Calu3 (cell line): ENCODE measurements around the gene ZNF487. TPM values are rescaled to one million over a fixed set of nuclear protein-coding genes. Genes with fewer than 3 reads are reported as not detected.

Experiments
- BruUV-seq: library from RNA; stranded (reverse); fragments of 400-500 nt; replicated peaks from 2 replicates; lab custom pipeline; 2021; lab: Mats Ljungman, UMichigan
- CTCF ChIA-PET: fragments of 300-600 bp; sonication (Branson Sonifier 250); formaldehyde crosslinking; loops from one replicate; lab custom pipeline; 2022; ENCODE audit warnings: antibody characterized with exemption; lab: Charles Lee
- DNase-seq: peaks from one replicate; pipeline ENCODE4 v3.0.0; 2022
- H3K27ac Mint-ChIP-seq: one replicate; pipeline ENCODE4 v1.8.0; 2022; ENCODE audit warnings: mixed read lengths; ENCODE audit not compliant: unreplicated experiment
- H3K27me3 Mint-ChIP-seq: one replicate; pipeline ENCODE4 v1.8.0; 2022; ENCODE audit warnings: mixed read lengths; ENCODE audit not compliant: unreplicated experiment
- H3K36me3 Mint-ChIP-seq: one replicate; pipeline ENCODE4 v1.8.0; 2022; ENCODE audit warnings: mild to moderate bottlenecking, moderate library complexity, mixed read lengths; ENCODE audit not compliant: insufficient read depth, unreplicated experiment
- H3K4me1 Mint-ChIP-seq: one replicate; pipeline ENCODE4 v1.8.0; 2022; ENCODE audit warnings: mild to moderate bottlenecking, low read depth, mixed read lengths; ENCODE audit not compliant: unreplicated experiment
- H3K4me3 Mint-ChIP-seq: one replicate; pipeline ENCODE4 v1.8.0; 2022; ENCODE audit warnings: mild to moderate bottlenecking, low read depth, moderate library complexity, mixed read lengths; ENCODE audit not compliant: unreplicated experiment
- H3K9me3 Mint-ChIP-seq: one replicate; pipeline ENCODE4 v1.8.0; 2022; ENCODE audit warnings: low read depth, mixed read lengths; ENCODE audit not compliant: unreplicated experiment
- intact Hi-C: fragments of 100-400 bp; cut with micrococcal nuclease; formaldehyde crosslinking; loops from one replicate; pipeline ENCODE4 v1.10.0; 2022; ENCODE audit not compliant: unreplicated experiment
- total RNA-seq: library from RNA; stranded (reverse); gene quantifications from 2 replicates; pipeline ENCODE4 v1.2.3, GENCODE V29; 2022
- TF ChIP-seq, protein P1 (sequence below): fragments of 200-600 bp; IDR thresholded peaks from one replicate; pipeline ENCODE4 v1.8.0; 2022; ENCODE audit warnings: antibody characterized with exemption; ENCODE audit not compliant: unreplicated experiment

The ZNF487 gene
- total RNA-seq, 1 experiment from 2014 or later: 3.4 TPM

DNA sequence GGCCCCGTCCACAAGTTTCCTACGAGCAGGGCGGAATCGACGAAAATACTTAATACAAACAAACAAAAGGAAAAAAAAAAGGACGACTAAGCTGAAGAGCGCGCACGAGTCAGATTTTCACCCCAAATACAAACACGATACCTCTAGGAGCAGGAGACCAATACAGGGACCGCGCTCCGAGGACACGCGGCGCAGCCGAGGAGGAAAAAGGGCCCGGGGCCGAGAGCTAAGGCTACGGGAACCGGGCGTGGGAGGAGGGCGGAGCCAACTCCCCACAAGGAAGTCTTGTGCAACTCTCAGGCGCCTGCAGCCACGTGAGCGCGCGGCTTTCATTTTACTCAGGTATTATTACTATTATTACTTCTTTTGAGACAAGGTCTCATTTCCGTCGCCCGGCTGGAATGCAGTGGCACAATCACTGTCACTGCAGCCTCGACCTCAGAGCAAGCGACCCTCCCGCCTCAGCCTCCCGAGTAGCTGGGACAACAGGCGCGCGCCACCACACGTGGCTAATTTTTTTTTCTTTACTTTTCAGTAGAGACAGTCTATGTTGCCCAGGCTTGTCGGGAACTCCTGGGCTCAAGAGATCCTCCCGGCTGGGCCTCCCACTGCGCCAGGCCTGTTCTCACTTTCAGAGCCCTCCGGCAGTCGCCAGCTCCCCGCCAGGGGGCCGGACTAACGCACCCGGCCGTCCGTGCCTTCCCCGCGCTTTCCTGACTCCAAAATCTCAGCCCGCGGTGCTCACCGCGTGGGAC lies 29.2 kb upstream of the ZNF487 start:
- BruUV-seq: TSS peak; percentile 10
- intact Hi-C loops: no loop called here
- H3K27ac Mint-ChIP-seq: peak overlapping the region; percentile 86
- DNase-seq: peak; percentile 90
- TF ChIP-seq, protein P1, sequence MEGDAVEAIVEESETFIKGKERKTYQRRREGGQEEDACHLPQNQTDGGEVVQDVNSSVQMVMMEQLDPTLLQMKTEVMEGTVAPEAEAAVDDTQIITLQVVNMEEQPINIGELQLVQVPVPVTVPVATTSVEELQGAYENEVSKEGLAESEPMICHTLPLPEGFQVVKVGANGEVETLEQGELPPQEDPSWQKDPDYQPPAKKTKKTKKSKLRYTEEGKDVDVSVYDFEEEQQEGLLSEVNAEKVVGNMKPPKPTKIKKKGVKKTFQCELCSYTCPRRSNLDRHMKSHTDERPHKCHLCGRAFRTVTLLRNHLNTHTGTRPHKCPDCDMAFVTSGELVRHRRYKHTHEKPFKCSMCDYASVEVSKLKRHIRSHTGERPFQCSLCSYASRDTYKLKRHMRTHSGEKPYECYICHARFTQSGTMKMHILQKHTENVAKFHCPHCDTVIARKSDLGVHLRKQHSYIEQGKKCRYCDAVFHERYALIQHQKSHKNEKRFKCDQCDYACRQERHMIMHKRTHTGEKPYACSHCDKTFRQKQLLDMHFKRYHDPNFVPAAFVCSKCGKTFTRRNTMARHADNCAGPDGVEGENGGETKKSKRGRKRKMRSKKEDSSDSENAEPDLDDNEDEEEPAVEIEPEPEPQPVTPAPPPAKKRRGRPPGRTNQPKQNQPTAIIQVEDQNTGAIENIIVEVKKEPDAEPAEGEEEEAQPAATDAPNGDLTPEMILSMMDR: no peak
- CTCF ChIA-PET: interaction anchor here (0.7 to 1.3 kb wide), 2 partner anchors 17 to 894 kb away, joined by 3 read pairs; no protein-coding TSS in a partner anchor
- no peaks in the 10 kb centered on the region for H3K27me3 Mint-ChIP-seq
- H3K36me3 Mint-ChIP-seq: peaks cover 82% of the 10 kb centered on the region
- peak overlapping the region; percentile 76 for H3K4me3 Mint-ChIP-seq
- H3K4me1 Mint-ChIP-seq: peaks cover 32% of the 10 kb centered on the region
- no peaks in the 10 kb centered on the region for H3K9me3 Mint-ChIP-seq

DNA sequence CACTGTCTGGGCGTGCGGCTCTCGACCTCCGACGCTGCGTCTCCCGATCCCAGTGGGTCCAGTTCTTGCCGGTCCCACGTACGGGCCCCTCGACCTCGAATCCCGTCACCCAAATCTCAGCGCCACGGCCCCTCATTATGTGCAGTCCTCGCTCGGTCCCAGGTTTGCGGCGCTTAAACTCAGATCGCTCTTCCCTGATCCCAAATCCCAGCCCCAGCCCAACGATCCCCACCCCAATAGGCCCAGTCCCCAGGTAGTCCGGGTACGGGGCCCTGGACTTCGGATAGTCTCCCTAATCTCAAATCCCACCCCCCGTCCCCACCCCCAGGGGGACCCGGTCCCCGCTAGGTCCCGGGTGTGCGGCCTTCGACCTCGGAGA lies 28.6 kb upstream of the ZNF487 start:
- peaks cover 26% of the 10 kb centered on the region for H3K4me1 Mint-ChIP-seq
- no peaks in the 10 kb centered on the region for H3K27me3 Mint-ChIP-seq
- CTCF ChIA-PET: no interaction called here
- intact Hi-C loops: no loop called here
- BruUV-seq: no TSS peak
- peak overlapping the region; percentile 86 for H3K27ac Mint-ChIP-seq
- peak overlapping the region; percentile 76 for H3K4me3 Mint-ChIP-seq
- H3K36me3 Mint-ChIP-seq: peaks cover 76% of the 10 kb centered on the region
- H3K9me3 Mint-ChIP-seq: no peaks in the 10 kb centered on the region
- DNase-seq: no peak
- TF ChIP-seq, protein P1: no peak

DNA sequence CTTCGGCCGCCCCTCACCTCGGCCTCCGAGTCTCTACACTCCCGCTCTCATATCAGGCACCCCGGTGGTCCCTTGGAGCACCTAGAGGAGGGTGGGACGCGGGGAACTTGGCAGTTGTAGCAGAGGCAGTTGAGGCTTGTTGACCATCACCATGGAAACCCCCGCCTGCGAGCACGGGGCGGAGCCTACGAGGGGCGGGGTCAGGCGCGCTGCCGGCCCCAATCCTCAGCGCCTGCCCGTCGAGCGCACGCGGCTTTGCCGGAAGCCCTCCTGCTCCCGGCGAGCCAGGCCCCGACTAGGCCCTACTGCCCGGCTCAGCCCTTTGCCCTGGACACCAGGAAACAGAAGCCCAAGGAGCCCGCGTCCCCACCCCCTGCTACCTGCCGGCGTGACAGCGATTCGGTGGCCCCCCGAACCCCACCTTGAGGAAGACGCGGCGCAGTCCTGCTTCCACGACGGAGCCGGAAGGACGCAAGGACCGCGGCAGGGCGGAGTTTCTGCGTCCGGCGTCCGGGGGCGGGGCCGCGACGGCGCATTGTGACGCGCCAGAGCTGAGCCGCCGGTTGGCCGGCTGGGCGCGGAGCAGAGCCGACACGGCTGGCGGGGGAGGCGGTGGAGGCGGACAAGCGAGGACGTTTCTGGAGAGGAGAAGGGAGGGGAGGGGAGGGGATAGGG lies 28.1 kb upstream of the ZNF487 start, which contains the start of gene HNRNPF:
Gene HNRNPF (minus strand): TSS at position 477 of the 675 bp plus-strand sequence. CDS start 21,302 bp downstream, outside the sequence.
- intact Hi-C loops: no loop called here
- H3K36me3 Mint-ChIP-seq: peaks cover 71% of the 10 kb centered on the region
- peak; percentile 97 for DNase-seq
- peak within 1 kb of the TSS; percentile 86 for H3K27ac Mint-ChIP-seq
- peaks cover 21% of the 10 kb centered on the region for H3K4me1 Mint-ChIP-seq
- no TSS peak for BruUV-seq
- TF ChIP-seq, protein P1: no peak
- no peaks in the 10 kb centered on the region for H3K9me3 Mint-ChIP-seq
- no peaks in the 10 kb centered on the region for H3K27me3 Mint-ChIP-seq
- CTCF ChIA-PET: interaction anchor here (1.5 kb wide), 1 partner anchor 12 kb away, joined by 3 read pairs; no protein-coding TSS in a partner anchor
- H3K4me3 Mint-ChIP-seq: peak within 1 kb of the TSS; percentile 76

DNA sequence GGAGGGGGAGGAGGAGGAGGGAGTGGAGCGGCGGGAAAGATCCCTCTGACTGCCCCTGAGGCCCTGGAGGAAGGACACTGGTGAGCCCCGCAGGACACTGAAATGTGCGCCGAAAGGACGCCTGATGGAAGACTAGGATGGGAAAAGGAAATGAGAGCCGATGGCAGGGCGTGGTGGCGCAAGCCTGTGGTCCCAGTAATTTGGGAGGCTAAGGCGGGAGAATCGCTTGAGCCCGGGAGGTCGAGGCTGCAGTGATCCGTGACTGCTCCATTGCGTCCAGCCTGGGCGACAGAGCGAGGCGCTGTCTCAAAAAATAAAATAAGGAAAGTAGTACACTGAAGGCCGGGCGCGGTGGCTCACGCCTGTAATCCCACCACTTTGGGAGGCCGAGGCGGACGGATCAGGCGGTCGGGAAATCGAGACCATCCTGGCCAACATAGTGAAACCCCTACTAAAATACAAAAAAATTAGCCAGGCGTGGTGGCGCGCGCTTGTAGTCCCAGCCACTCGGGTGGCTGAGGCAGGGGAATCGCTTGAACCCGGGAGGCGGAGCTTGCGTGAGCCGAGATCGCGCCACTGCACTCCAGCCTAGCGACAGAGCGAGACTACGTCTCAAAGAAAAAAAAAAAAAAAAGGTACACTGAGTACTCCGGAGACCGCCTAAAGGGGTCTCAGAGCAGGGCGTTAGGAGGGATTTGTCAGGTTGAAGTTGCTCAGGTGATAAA lies 27.4 kb upstream of the ZNF487 start:
- H3K4me3 Mint-ChIP-seq: peak overlapping the region; percentile 76
- peaks cover 15% of the 10 kb centered on the region for H3K4me1 Mint-ChIP-seq
- CTCF ChIA-PET: interaction anchor here (0.6 to 1.5 kb wide), 4 partner anchors 11 to 636 kb away, joined by 3 to 4 read pairs (median 4); no protein-coding TSS in a partner anchor
- peak; percentile 40 for DNase-seq
- H3K9me3 Mint-ChIP-seq: no peaks in the 10 kb centered on the region
- no peaks in the 10 kb centered on the region for H3K27me3 Mint-ChIP-seq
- peaks cover 64% of the 10 kb centered on the region for H3K36me3 Mint-ChIP-seq
- TF ChIP-seq, protein P1: no peak
- peak overlapping the region; percentile 86 for H3K27ac Mint-ChIP-seq
- BruUV-seq: TSS peak; percentile 72
- intact Hi-C loops: no loop called here
